GM13977 (cell line): ENCODE measurements around the gene TMEM184B.
A peak's percentile ranks its signal among the peaks of the same experiment; 100 is the strongest.

Experiments used
- DNase-seq: peaks from one replicate; pipeline ENCODE4 v3.0.0; 2012; ENCODE audit warnings: low spot score
- CTCF ChIP-seq: IDR thresholded peaks from 2 replicates; pipeline ENCODE4 v1.5.1; 2012; ENCODE audit warnings: mild to moderate bottlenecking, control low read depth; ENCODE audit not compliant: insufficient read depth; ENCODE audit errors: extremely low read depth, missing control alignments
- in situ Hi-C: fragments of 300-500 bp; cut with MboI; formaldehyde crosslinking; loops from one replicate; pipeline ENCODE4 v1.12.0; 2022; ENCODE audit warnings: low sequenced_read_pairs, low pct_unique_long_range_greater_than_20kb, mixed read lengths, inconsistent platforms; ENCODE audit not compliant: unreplicated experiment

TMEM184B gene

GRCh38 chr22:38215156-38216038 is 57.4 kb downstream of the TMEM184B start:
- no peak for TF ChIP-seq CTCF
- in situ Hi-C loops, result no loop called here
- DNase-seq, result peak; percentile 51

- DNase-seq, result peak; percentile 71
- in situ Hi-C loops, result no loop called here
Observed at GRCh38 chr22:38214302-38215056, 58.3 kb downstream of the TMEM184B start.

GRCh38 chr22:38213990-38214301 is 58.9 kb downstream of the TMEM184B start:
- in situ Hi-C loops, result no loop called here
- DNase-seq, result no peak

More at GRCh38 chr22:38214302-38215056, 58.3 kb downstream of the TMEM184B start:
- TF ChIP-seq CTCF, result no peak

GRCh38 chr22:38213319-38213989 is 59.4 kb downstream of the TMEM184B start:
- in situ Hi-C loops, result no loop called here
- peak; percentile 70 for DNase-seq
- TF ChIP-seq CTCF, result no peak

More at GRCh38 chr22:38213990-38214301, 58.9 kb downstream of the TMEM184B start:
- TF ChIP-seq CTCF, result no peak

GRCh38 chr22:38212442-38212841 is 60.4 kb downstream of the TMEM184B start:
- no peak for TF ChIP-seq CTCF

GRCh38 chr22:38211556-38211955 is 61.3 kb downstream of the TMEM184B start:
- no peak for DNase-seq
- no peak for TF ChIP-seq CTCF
- in situ Hi-C loops, result no loop called here

More at GRCh38 chr22:38212442-38212841, 60.4 kb downstream of the TMEM184B start:
- no peak for DNase-seq
- in situ Hi-C loops, result no loop called here
